GM12878 (cell line): ENCODE measurements around the gene NSL1. TPM values are rescaled to one million over a fixed set of nuclear protein-coding genes. Genes with fewer than 3 reads are reported as not detected.

ENCODE experiments used
- BMI1 ChIP-seq: fragments of 450-650 bp; IDR thresholded peaks from 2 replicates; pipeline ENCODE4 v1.6.1; 2016; ENCODE audit warnings: mild to moderate bottlenecking, moderate library complexity, borderline replicate concordance
- BRCA1 ChIP-seq: IDR thresholded peaks from 2 replicates; pipeline ENCODE4 v1.6.1; 2011; ENCODE audit warnings: low read depth, low read length, improper control_type of control experiment
- CBFB ChIP-seq: IDR thresholded peaks from 2 replicates; pipeline ENCODE4 v1.6.1; 2016; ENCODE audit warnings: antibody characterized with exemption, low read depth
- CREM ChIP-seq: IDR thresholded peaks from 2 replicates; pipeline ENCODE4 v1.6.1; 2014; ENCODE audit warnings: antibody characterized with exemption, low read depth
- EED ChIP-seq: sonication (generic); IDR thresholded peaks from 2 replicates; pipeline ENCODE4 v1.6.1; 2016; ENCODE audit warnings: antibody characterized with exemption, low read depth
- ETV6 ChIP-seq, 2 experiments: fragments of 450-650 bp in 1 of 2; IDR thresholded peaks in 1 of 2; conservative IDR thresholded peaks in 1 of 2; 2 replicates each; pipeline ENCODE4 v1.6.1; 2014; ENCODE audit warnings: antibody characterized with exemption in 1 of 2, borderline replicate concordance in 1 of 2, low read depth in 1 of 2, mild to moderate bottlenecking in 1 of 2, moderate library complexity in 1 of 2
- FOXK2 ChIP-seq: fragments of 450-650 bp; IDR thresholded peaks from 2 replicates; pipeline ENCODE4 v1.6.1; 2017; ENCODE audit warnings: mild to moderate bottlenecking, moderate library complexity
- IKZF1 ChIP-seq: fragments of 450-650 bp; conservative IDR thresholded peaks from 2 replicates; pipeline ENCODE4 v1.6.1; 2017; ENCODE audit warnings: antibody characterized with exemption, mild to moderate bottlenecking
- MEF2B ChIP-seq: fragments of 450-650 bp; IDR thresholded peaks from 2 replicates; pipeline ENCODE4 v1.6.1; 2018; ENCODE audit warnings: mild to moderate bottlenecking, moderate library complexity; ENCODE audit not compliant: partially characterized antibody, poor library complexity, severe bottlenecking
- MTA2 ChIP-seq: fragments of 450-650 bp; IDR thresholded peaks from 2 replicates; pipeline ENCODE4 v1.6.1; 2016; ENCODE audit warnings: low read depth, mild to moderate bottlenecking, moderate library complexity
- NR2C1 ChIP-seq: fragments of 450-650 bp; IDR thresholded peaks from 2 replicates; pipeline ENCODE4 v1.6.1; 2017; ENCODE audit warnings: antibody characterized with exemption, mild to moderate bottlenecking, moderate library complexity
- NR2F1 ChIP-seq: fragments of 450-650 bp; conservative IDR thresholded peaks from 2 replicates; pipeline ENCODE4 v1.6.1; 2017; ENCODE audit warnings: mild to moderate bottlenecking
- NRF1 ChIP-seq: conservative IDR thresholded peaks from 2 replicates; pipeline ENCODE4 v1.6.1; 2011; ENCODE audit warnings: mild to moderate bottlenecking, low read depth, low read length, improper control_type of control experiment
- RCOR1 ChIP-seq: conservative IDR thresholded peaks from 2 replicates; pipeline ENCODE4 v1.6.1; 2012; ENCODE audit warnings: low read depth, low read length, improper control_type of control experiment
- SPI1 ChIP-seq: IDR thresholded peaks from 2 replicates; pipeline ENCODE4 v1.6.1; 2011; ENCODE audit warnings: low read depth, mild to moderate bottlenecking, low read length, moderate library complexity, borderline replicate concordance; ENCODE audit not compliant: insufficient read depth
- STAT3 ChIP-seq: IDR thresholded peaks from 2 replicates; pipeline ENCODE4 v1.6.1; 2011; ENCODE audit warnings: low read depth, low read length, improper control_type of control experiment
- YBX1 ChIP-seq: fragments of 450-650 bp; IDR thresholded peaks from 2 replicates; pipeline ENCODE4 v1.6.1; 2016; ENCODE audit warnings: antibody characterized with exemption
- YY1 ChIP-seq: IDR thresholded peaks from 2 replicates; pipeline ENCODE4 v1.6.1; 2011; ENCODE audit warnings: low read depth, mild to moderate bottlenecking, low read length
- polyA plus RNA-seq, 11 experiments: library from polyadenylated mRNA; depleted of rRNA in 4 of 11; unstranded in 6 of 11; stranded (reverse) in 5 of 11; fragments of >200 nt; fragmentation: Nextera tagmentation in 4 of 11; fragmentation: Illumina TruSeq in 1 of 11; extraction: Ambion mirVana in 4 of 11; extraction: Trizol in 1 of 11; gene quantifications; 1 replicate in 1 of 11; 2 replicates in 10 of 11; pipeline versions ENCODE4 v1.2.1 to v1.2.3, GENCODE V29; 2011 to 2016; ENCODE audit warnings: inconsistent platforms in 2 of 11, missing spikeins in 2 of 11, low read depth in 1 of 11
- total RNA-seq, 4 experiments: library from RNA; depleted of rRNA in 3 of 4; stranded (reverse); fragments of >200 nt in 3 of 4; fragmentation: Illumina TruSeq in 1 of 4; extraction: Trizol in 1 of 4; gene quantifications; 2 replicates each; pipeline versions ENCODE4 v1.2.1 to v1.2.3, GENCODE V29; 2013 to 2021
- TF ChIP-seq, protein P1 (sequence below): fragments of 450-650 bp; IDR thresholded peaks from 2 replicates; pipeline ENCODE4 v1.6.1; 2017; ENCODE audit warnings: mild to moderate bottlenecking, moderate library complexity
- TF ChIP-seq, protein P2 (sequence below): fragments of 450-650 bp; formaldehyde crosslinking; IDR thresholded peaks from 2 replicates; pipeline ENCODE4 v1.4.0; 2022; ENCODE audit warnings: mild to moderate bottlenecking, moderate library complexity
- TF ChIP-seq, protein P3 (sequence below): fragments of 450-650 bp; formaldehyde crosslinking; IDR thresholded peaks from 2 replicates; pipeline ENCODE4 v1.5.0; 2022; ENCODE audit warnings: mild to moderate bottlenecking, missing genetic modification characterization

The NSL1 gene
- total and polyA plus RNA-seq, 10 of the 15 experiments (the other 5 are each of a cell fraction or from before 2014, with no cell fraction given): 36.7 to 74.2 (median 46.4) TPM

DNA sequence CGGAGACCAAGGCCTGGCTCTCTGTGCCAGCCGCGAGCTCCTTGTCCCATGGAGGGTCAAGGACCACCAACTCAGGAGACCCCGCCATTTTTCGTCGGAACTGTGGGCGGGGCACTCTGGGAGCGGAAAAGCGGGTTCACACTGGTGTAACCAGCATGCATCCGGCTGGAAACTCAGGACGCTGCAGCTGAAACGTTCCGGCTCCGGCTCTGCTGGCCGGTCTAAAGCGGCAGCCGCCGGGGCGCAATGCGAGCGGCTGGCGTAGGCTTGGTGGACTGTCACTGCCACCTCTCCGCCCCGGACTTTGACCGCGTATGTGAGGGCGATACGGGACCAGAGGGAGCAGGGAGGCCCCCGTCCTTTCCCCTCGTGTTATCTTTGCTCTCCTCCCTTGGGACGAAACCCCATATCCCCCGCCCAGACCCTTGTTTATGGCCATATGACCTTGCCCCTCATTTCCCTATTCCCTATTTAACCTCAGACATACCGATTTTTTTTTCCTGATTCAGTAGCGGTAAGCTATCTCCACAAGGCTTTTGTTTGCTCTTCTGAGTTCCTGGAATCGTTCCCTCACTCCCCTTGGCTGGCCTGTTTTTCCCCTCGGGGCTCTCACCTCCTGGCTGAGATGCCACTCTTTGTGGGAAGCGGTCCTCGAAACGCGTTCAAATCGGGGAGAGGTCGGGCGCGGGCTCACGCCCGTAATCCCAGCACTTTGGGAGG, at the start of gene NSL1, which contains the start of gene TATDN3 (continued):
- TF ChIP-seq, protein P1, sequence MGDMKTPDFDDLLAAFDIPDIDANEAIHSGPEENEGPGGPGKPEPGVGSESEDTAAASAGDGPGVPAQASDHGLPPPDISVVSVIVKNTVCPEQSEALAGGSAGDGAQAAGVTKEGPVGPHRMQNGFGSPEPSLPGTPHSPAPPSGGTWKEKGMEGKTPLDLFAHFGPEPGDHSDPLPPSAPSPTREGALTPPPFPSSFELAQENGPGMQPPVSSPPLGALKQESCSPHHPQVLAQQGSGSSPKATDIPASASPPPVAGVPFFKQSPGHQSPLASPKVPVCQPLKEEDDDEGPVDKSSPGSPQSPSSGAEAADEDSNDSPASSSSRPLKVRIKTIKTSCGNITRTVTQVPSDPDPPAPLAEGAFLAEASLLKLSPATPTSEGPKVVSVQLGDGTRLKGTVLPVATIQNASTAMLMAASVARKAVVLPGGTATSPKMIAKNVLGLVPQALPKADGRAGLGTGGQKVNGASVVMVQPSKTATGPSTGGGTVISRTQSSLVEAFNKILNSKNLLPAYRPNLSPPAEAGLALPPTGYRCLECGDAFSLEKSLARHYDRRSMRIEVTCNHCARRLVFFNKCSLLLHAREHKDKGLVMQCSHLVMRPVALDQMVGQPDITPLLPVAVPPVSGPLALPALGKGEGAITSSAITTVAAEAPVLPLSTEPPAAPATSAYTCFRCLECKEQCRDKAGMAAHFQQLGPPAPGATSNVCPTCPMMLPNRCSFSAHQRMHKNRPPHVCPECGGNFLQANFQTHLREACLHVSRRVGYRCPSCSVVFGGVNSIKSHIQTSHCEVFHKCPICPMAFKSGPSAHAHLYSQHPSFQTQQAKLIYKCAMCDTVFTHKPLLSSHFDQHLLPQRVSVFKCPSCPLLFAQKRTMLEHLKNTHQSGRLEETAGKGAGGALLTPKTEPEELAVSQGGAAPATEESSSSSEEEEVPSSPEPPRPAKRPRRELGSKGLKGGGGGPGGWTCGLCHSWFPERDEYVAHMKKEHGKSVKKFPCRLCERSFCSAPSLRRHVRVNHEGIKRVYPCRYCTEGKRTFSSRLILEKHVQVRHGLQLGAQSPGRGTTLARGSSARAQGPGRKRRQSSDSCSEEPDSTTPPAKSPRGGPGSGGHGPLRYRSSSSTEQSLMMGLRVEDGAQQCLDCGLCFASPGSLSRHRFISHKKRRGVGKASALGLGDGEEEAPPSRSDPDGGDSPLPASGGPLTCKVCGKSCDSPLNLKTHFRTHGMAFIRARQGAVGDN: no peak
- no peak for TF ChIP-seq BRCA1
- TF ChIP-seq YBX1: no peak
- TF ChIP-seq, protein P2, sequence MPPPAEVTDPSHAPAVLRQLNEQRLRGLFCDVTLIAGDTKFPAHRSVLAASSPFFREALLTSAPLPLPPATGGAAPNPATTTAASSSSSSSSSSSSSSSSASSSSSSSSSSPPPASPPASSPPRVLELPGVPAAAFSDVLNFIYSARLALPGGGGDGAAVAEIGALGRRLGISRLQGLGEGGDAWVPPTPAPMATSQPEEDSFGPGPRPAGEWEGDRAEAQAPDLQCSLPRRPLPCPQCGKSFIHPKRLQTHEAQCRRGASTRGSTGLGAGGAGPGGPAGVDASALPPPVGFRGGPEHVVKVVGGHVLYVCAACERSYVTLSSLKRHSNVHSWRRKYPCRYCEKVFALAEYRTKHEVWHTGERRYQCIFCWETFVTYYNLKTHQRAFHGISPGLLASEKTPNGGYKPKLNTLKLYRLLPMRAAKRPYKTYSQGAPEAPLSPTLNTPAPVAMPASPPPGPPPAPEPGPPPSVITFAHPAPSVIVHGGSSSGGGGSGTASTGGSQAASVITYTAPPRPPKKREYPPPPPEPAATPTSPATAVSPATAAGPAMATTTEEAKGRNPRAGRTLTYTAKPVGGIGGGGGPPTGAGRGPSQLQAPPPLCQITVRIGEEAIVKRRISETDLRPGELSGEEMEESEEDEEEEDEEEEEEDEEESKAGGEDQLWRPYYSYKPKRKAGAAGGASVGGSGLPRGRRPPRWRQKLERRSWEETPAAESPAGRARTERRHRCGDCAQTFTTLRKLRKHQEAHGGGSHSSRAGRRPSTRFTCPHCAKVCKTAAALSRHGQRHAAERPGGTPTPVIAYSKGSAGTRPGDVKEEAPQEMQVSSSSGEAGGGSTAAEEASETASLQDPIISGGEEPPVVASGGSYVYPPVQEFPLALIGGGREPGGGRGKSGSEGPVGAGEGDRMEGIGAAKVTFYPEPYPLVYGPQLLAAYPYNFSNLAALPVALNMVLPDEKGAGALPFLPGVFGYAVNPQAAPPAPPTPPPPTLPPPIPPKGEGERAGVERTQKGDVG: no peak
- TF ChIP-seq, protein P3, sequence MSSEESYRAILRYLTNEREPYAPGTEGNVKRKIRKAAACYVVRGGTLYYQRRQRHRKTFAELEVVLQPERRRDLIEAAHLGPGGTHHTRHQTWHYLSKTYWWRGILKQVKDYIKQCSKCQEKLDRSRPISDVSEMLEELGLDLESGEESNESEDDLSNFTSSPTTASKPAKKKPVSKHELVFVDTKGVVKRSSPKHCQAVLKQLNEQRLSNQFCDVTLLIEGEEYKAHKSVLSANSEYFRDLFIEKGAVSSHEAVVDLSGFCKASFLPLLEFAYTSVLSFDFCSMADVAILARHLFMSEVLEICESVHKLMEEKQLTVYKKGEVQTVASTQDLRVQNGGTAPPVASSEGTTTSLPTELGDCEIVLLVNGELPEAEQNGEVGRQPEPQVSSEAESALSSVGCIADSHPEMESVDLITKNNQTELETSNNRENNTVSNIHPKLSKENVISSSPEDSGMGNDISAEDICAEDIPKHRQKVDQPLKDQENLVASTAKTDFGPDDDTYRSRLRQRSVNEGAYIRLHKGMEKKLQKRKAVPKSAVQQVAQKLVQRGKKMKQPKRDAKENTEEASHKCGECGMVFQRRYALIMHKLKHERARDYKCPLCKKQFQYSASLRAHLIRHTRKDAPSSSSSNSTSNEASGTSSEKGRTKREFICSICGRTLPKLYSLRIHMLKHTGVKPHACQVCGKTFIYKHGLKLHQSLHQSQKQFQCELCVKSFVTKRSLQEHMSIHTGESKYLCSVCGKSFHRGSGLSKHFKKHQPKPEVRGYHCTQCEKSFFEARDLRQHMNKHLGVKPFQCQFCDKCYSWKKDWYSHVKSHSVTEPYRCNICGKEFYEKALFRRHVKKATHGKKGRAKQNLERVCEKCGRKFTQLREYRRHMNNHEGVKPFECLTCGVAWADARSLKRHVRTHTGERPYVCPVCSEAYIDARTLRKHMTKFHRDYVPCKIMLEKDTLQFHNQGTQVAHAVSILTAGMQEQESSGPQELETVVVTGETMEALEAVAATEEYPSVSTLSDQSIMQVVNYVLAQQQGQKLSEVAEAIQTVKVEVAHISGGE: peak; percentile 96
- no peak for TF ChIP-seq NRF1
- TF ChIP-seq NR2F1: peak; percentile 91
- no peak for TF ChIP-seq SPI1
- peak; percentile 89 for TF ChIP-seq NR2C1
- TF ChIP-seq STAT3: no peak
- no peak for TF ChIP-seq FOXK2
- peak; percentile 91 for TF ChIP-seq IKZF1
- TF ChIP-seq YY1: peak; percentile 98
- TF ChIP-seq ETV6 (conservative IDR thresholded peaks at IDR 0.05 in 1 of 2, IDR thresholded peaks at IDR 0.05 in 1 of 2; ENCODE audit: borderline replicate concordance in 1 of 2, low read depth in 1 of 2): peak in 1 of 2 experiments; percentile 54; a peak in 1 of 4 replicates
- peak; percentile 80 for TF ChIP-seq CREM
- peak; percentile 87 for TF ChIP-seq MEF2B
- peak; percentile 88 for TF ChIP-seq CBFB
- no peak for TF ChIP-seq BMI1
- TF ChIP-seq MTA2: peak; percentile 52
- TF ChIP-seq EED: 0 out of 2 replicates have a peak, but pooled peaks have one; percentile 47
- no peak for TF ChIP-seq RCOR1
